Neural crest cell (in vitro differentiated cells): ENCODE results near the gene ASB13. TPM values are rescaled to one million over a fixed set of nuclear protein-coding genes. Genes with fewer than 3 reads are reported as not detected.

Source experiments
- DNase-seq: peaks from one replicate; pipeline ENCODE4 v3.0.0; 2021; ENCODE audit warnings: low read depth, mixed read lengths, low spot score
- H3K27ac Mint-ChIP-seq: one replicate; pipeline ENCODE4 v1.8.0; 2021; ENCODE audit warnings: mild to moderate bottlenecking, mixed read lengths; ENCODE audit not compliant: unreplicated experiment
- H3K27me3 Mint-ChIP-seq: 2 replicates; pipeline ENCODE4 v1.8.0; 2021; ENCODE audit warnings: low read depth, mild to moderate bottlenecking, mixed read lengths
- H3K36me3 Mint-ChIP-seq: 2 replicates; pipeline ENCODE4 v1.8.0; 2021; ENCODE audit warnings: low read depth, mild to moderate bottlenecking, mixed read lengths
- H3K4me1 Mint-ChIP-seq: 2 replicates; pipeline ENCODE4 v1.8.0; 2021; ENCODE audit warnings: mixed read lengths
- H3K4me3 Mint-ChIP-seq: one replicate; pipeline ENCODE4 v1.8.0; 2021; ENCODE audit warnings: mild to moderate bottlenecking, mixed read lengths
- H3K9me3 Mint-ChIP-seq: 2 replicates; pipeline ENCODE4 v1.8.0; 2021; ENCODE audit warnings: mixed read lengths
- CTCF ChIP-seq: fragments of 200-600 bp; sonication (generic); conservative IDR thresholded peaks from 2 replicates; pipeline ENCODE4 v1.5.0; 2021; ENCODE audit warnings: antibody characterized with exemption, mild to moderate bottlenecking
- total RNA-seq: library from RNA; stranded (reverse); gene quantifications from 2 replicates; pipeline ENCODE4 v1.2.1, GENCODE V29; 2021

Gene ASB13
- total RNA-seq, 1 donor from 2014 or later, result 40.8 TPM

DNA sequence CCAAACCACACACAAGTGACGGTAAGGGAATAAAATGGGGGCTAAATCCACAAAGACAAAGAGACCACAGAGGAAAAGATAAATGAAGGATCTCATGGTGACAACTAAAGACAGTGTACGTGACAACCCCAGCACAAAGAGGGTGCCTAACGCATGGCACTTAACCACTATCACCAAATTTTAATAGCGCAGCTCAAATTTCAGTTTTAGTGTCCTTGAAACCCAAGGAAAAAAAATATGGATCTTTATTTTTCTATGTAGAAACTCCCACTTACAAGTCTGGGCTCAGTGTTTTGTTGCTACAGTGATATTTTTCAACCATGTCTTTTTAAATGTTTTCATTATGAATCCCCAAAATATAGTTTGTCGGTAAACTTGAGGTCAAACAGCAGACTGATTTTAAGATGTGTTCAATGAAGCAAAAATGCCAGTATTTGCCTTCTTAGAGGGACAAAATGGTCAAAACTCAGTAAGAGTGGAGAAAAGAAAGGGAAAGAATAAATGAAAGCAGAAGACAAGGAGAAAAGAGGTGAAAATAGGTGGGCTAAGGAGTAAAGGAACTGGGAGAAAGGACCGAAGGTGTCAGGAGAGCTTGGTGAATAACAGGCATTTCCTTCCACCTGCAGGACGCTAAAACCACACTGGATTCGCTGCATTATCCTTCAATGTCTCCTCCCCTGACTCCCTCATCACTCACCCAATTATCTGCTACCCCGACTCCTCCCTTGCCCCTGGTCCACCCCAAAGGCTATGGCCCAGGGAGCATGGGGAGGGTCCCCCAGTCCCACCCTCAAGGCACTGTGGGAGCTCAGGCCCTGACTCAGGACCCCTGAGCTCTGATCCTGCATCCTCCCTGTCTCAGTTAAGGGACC, 3.5 kb downstream of the ASB13 start:
- no peak for TF ChIP-seq CTCF
- H3K4me1 Mint-ChIP-seq, result peaks cover 58% of the 10 kb centered on the region

GRCh38 chr10:5661043-5661442, 5.4 kb downstream of the ASB13 start:
- Mint-ChIP-seq H3K9me3 (no peaks in the 10 kb centered on the region), H3K4me1 (peaks cover 55% of the 10 kb centered on the region), H3K27me3 (no peaks in the 10 kb centered on the region), H3K27ac (no peak overlapping the region), H3K4me3 (no peak overlapping the region), H3K36me3 (no peaks in the 10 kb centered on the region)
- DNase-seq, result no peak
- no peak for TF ChIP-seq CTCF

More for the DNA sequence above, 3.5 kb downstream of the ASB13 start:
- no peak overlapping the region for H3K27ac Mint-ChIP-seq
- H3K4me3 Mint-ChIP-seq, result peak overlapping the region; percentile 64
- DNase-seq, result no peak
- H3K9me3 Mint-ChIP-seq, result no peaks in the 10 kb centered on the region
- H3K27me3 Mint-ChIP-seq, result peaks cover 5% of the 10 kb centered on the region
- no peaks in the 10 kb centered on the region for H3K36me3 Mint-ChIP-seq

DNA sequence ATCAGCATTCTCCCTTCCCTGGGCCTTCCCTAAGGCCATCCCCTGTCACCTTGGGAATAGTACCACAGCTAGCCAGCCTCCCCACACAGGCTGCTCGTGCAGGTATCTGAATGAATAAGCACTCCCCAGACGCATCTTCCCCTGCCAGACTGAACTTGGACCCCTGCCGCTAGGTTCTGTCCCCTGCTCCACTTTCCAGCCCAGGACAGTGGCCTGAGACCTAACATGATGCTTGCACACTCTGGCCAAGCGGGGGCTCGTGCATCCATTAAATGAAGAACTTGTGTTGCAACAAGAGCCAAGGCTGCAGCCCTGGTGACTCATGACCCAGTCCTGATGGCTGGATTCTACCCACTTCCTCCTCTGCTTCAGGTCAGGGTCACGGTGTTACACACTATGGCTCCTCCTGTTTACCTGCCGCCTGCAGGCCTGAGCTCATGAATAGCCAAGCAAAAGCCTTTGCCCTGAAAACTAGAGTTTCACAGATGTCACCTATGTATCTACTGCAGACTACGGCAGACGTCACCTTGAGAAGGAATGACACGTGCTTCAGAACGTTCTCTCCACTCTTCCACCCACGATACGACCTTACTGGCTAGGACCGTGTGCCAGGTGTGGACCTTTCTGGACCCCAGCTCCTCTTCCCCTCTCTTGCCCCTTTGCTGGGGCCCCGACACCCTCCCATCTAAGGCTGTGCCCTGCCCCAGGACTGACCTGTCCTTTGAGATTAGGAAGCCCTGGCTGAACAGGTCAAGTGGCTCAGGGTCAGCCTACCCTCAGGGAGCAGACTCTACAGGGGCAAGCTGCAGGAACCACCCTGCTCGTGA, 6.5 kb downstream of the ASB13 start:
- H3K36me3 Mint-ChIP-seq, result no peaks in the 10 kb centered on the region
- no peak overlapping the region for H3K27ac Mint-ChIP-seq
- H3K4me3 Mint-ChIP-seq, result no peak overlapping the region

DNA sequence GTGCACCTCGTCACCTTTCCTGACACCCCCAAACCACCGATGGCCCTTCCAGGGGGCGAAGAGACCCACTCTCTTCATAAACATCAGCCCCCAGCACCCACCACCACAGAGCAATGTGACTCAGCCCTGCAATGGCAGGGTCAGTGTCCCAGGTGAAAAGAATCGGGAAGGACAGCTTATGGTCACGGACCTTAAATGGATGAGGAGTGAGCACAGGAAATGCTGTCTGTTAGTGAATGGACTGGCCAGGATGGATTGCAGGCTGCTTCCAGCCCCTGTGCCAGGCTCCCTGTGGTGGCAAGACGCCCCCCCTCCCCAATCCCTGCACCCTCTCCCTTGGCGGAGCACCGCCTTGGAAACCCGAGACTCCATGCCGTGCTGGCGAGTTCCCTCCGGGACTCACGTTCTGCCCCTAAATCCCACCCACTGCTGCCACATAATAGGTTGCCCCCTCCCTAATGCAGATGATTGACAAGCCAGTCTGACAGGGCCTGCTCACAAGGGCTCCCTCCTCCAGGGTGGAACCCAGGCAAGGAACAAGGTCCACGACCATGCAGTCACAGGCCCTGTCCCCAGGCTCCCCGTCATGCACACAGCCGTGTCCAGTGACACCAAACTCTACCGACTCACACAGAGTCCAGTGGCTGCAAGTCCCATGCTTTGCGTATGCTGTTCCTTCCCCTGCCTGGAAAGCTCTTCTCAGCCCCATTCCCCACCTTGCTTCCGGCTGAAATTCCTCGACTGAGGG, 7.3 kb downstream of the ASB13 start:
- peak overlapping the region; percentile 38 for H3K4me3 Mint-ChIP-seq
- peaks cover 45% of the 10 kb centered on the region for H3K4me1 Mint-ChIP-seq
- H3K9me3 Mint-ChIP-seq, result no peaks in the 10 kb centered on the region
- DNase-seq, result no peak
- TF ChIP-seq CTCF, result no peak
- H3K27ac Mint-ChIP-seq, result no peak overlapping the region
- H3K27me3 Mint-ChIP-seq, result no peaks in the 10 kb centered on the region
- no peaks in the 10 kb centered on the region for H3K36me3 Mint-ChIP-seq

More for the DNA sequence above, 6.5 kb downstream of the ASB13 start:
- no peaks in the 10 kb centered on the region for H3K9me3 Mint-ChIP-seq
- TF ChIP-seq CTCF, result no peak
- H3K27me3 Mint-ChIP-seq, result no peaks in the 10 kb centered on the region
- DNase-seq, result no peak
- H3K4me1 Mint-ChIP-seq, result peaks cover 50% of the 10 kb centered on the region
